AG09319 (cell line): ENCODE results near the gene FOLR1.
"Not testable (repeated sequence)": the region's sequence is repeated elsewhere in the genome, so short reads cannot be mapped to it uniquely, and the experiment has no call there.

ENCODE experiments used
- DNase-seq: peaks from one replicate; pipeline ENCODE4 v3.0.0-alpha.2; 2010; ENCODE audit warnings: low read depth; ENCODE audit errors: extremely low read depth
- TF ChIP-seq, protein P1 (sequence below): IDR thresholded peaks from 2 replicates; pipeline ENCODE4 v1.5.1; 2011; ENCODE audit warnings: low read depth, mild to moderate bottlenecking, inconsistent platforms, low read length, moderate library complexity

The FOLR1 gene

DNA sequence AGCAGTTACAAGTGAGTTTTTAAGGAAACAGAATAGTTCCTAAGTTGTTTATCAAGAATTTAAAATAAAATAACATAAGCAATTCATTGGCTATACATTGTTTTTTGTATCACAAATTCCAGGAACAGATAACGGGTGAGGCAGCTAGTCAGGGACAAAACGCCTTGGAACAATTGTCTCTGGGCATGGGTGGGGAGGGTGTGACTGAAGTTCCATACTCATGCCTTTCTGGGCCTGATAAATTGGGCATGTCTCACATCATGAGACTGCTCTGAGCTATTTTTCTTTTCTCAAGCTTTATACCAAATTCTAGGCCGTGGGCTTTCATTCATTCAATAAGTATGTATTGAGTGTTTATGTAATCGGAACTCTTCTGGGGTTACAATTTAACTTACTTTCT lies 34.8 kb upstream of the FOLR1 start:
- DNase-seq = no peak

DNA sequence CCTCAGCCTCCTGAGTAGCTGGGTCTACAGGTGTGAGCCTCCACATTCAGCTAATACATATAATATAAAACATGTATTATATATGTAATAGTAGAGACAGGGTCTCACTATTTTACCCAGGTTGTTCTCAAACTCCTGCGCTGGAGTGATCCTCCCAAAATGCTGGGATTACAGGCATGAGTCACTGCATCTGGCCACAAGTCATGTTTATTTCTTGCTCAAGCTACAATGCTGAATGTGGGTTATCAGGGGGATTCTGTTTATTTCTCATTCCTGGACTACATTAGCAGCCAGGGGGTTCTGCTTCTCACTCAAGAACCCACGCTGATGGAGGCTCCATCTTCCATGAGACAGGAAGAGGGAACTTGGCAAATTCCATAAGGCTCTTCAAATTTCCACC lies 31.6 kb upstream of the FOLR1 start:
- TF ChIP-seq, protein P1, sequence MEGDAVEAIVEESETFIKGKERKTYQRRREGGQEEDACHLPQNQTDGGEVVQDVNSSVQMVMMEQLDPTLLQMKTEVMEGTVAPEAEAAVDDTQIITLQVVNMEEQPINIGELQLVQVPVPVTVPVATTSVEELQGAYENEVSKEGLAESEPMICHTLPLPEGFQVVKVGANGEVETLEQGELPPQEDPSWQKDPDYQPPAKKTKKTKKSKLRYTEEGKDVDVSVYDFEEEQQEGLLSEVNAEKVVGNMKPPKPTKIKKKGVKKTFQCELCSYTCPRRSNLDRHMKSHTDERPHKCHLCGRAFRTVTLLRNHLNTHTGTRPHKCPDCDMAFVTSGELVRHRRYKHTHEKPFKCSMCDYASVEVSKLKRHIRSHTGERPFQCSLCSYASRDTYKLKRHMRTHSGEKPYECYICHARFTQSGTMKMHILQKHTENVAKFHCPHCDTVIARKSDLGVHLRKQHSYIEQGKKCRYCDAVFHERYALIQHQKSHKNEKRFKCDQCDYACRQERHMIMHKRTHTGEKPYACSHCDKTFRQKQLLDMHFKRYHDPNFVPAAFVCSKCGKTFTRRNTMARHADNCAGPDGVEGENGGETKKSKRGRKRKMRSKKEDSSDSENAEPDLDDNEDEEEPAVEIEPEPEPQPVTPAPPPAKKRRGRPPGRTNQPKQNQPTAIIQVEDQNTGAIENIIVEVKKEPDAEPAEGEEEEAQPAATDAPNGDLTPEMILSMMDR = no peak

More for the DNA sequence above, 34.8 kb upstream of the FOLR1 start:
- TF ChIP-seq, protein P1 = no peak

DNA sequence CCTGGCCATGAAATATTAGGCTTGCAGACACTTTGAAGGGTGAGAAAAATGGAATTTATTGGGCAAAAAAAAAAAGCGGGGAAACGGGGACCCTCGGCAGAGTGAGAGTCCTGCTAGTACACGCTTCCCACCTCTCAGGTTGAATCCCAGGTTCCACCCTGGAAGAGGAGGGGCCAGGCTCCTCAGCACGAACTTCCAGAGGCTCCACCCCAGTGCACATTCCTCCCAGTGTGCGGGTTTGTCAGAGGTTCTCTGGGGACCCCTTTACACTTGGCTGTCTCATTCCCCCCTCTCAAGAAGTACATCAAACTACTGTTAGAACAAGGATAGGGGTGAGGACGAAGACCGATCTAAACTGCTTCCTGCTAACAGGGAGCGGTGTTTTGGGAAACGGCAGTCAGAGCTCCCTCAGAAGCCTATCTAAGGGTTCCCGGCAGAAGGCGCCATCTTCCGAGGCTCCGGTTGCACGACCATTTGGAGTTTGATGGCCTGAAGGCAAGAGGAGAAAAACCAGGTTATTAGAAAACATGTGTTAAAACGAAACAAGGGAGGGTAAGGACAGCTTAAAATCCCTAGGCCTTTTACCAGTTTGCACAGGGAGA lies 28.9 kb upstream of the FOLR1 start:
- TF ChIP-seq, protein P1 = no peak
- DNase-seq = no peak

More for the DNA sequence above, 31.6 kb upstream of the FOLR1 start:
- no peak for DNase-seq

DNA sequence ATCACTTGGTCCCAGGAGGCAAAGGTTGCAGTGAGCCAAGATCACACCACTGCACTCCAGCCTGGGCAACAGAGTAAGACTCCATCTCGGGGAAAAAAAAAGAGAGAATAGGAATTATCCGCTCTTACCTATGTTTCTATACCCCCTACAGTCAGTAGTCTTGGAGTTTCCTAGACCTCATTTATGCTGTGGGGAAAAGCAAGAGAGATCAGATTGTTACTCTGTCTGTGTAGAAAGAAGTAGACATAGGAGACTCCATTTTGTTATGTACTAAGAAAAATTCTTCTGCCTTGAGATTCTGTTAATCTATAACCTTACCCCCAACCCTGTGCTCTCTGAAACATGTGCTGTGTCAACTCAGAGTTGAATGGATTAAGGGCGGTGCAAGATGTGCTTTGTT lies 27.8 kb upstream of the FOLR1 start:
- DNase-seq = not testable (repeated sequence)

DNA sequence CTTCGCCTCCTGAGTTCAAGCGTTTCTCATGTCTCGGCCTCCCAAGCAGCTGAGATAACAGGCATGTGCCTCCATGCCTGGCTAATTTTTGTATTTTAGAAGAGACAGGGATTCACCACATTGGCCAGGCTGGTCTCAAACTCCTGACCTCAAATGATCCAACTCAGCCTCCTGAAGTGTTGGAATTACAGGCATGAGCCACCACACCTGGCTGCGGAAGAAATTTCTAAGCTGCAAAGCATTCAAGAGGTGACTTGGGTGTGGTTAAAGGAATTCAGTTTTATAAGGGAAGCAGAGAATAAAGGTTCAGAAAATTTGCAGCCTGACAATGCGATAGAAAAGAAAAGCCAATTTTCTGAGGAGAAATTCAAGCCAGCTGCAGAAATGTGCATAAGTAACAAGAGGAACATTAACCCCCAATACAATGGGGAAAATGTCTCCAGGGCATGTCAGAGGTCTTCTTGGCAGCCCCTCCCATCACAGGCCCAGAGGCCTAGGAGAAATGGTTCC lies 22.8 kb upstream of the FOLR1 start:
- not testable (repeated sequence) for DNase-seq

DNA sequence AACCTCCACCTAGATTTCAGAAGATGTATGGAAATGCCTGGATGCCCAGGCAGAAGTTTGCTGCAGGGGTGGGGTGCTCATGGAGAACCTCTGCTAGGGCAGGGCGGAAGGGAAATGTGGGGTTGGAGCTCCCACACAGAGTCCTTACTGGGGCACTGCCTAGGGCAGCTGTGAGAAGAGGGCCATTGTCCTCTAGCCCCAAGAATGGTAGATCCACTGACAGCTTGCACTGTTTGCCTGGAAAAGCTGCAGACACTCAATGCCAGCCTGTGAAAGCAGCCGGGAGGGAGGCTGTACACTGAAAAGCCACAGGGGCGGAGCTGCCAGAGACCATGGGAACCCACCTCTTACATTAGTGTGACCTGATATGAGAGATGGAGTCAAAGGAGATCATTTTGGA lies 22.2 kb upstream of the FOLR1 start:
- not testable (repeated sequence) for DNase-seq

DNA sequence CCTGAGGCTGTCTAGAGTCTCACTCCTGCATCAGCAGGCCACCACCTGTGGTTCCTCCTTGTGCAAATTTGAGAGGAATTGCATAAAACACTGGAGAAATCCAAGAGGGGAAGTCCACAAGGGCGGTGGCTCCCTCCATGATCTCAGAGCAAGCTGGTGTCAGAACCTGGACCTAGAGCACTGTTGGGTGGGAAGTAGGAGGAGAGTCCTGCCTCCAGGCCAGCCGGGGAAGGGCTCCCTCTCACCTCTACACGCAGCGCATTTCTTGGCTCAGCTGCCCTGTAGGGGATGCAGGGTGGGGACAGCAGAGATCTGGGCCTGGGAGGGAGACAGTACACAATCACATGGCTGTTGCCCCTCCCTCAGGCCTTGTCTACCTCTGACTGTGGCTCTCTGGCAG lies 19.9 kb upstream of the FOLR1 start:
- not testable (repeated sequence) for DNase-seq

DNA sequence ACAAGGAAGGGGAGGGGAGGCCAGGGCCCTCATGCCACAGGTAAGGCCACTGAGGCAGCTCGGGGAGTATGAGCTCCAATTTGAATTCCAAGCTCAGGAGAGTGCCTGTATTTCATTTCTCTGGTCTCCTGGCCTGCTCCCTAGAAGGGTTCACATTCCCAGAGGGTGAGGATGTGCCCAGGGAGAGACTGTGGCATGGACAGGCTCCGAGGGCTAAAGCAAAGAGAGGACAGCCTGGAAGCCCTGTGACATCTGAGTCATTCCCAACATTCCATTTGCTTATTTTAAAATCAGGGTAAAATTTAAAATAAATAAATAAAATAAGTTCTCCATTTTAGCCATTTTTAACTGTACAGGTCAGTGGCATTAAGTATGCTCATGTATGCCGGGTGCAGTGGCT lies 18.6 kb upstream of the FOLR1 start:
- no peak for DNase-seq

DNA sequence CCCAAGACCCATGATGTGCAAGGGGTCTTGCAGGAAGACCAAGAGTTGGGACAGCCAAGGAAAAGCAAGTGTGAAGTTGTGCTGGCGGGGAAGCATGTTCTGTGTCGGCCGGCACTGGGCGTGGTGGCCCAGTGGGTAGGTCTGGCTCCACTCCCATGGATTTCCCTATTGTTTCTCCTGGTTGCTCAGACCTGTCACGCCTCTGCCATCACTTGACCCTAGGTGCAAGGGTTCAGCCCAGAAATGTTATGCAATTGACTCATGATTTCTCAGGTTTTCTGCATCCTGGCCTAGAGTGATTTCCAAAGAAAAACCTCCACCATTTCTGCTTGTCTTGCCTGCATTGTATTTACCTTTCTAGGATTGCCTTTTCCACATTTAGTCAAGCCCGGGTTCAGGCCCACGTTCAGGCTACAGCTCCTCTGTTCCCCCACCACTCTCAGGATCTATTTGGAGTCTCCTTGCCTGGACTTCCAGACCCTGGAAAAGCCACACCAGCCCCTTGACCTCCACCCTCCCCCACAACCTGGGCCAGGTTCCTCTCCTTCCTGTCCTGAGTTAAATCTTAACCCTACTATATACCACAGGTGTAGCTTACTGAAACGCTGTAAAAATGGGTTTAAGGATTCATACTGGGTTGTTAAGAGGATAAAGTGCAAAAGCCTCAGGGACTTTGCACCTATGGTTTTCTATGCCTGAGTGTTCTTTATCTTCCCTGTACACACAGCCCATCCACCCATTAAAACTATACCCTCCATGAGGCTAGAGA lies 17.5 kb upstream of the FOLR1 start:
- DNase-seq = no peak

More for the DNA sequence above, 18.6 kb upstream of the FOLR1 start:
- TF ChIP-seq, protein P1 = no peak

More for the DNA sequence above, 17.5 kb upstream of the FOLR1 start:
- TF ChIP-seq, protein P1 = no peak
